CD4-positive, alpha-beta T cell treated with Interferon alpha-2 for 1 hour (primary cell): ENCODE results near the gene THRA.
"Not testable (repeated sequence)": the region's sequence is repeated elsewhere in the genome, so short reads cannot be mapped to it uniquely, and the experiment has no call there.

Source experiments
- DNase-seq, 2 donors: peaks; one replicate each; pipeline ENCODE4 v3.0.0-alpha.2; 2020 to 2022

THRA gene

DNA sequence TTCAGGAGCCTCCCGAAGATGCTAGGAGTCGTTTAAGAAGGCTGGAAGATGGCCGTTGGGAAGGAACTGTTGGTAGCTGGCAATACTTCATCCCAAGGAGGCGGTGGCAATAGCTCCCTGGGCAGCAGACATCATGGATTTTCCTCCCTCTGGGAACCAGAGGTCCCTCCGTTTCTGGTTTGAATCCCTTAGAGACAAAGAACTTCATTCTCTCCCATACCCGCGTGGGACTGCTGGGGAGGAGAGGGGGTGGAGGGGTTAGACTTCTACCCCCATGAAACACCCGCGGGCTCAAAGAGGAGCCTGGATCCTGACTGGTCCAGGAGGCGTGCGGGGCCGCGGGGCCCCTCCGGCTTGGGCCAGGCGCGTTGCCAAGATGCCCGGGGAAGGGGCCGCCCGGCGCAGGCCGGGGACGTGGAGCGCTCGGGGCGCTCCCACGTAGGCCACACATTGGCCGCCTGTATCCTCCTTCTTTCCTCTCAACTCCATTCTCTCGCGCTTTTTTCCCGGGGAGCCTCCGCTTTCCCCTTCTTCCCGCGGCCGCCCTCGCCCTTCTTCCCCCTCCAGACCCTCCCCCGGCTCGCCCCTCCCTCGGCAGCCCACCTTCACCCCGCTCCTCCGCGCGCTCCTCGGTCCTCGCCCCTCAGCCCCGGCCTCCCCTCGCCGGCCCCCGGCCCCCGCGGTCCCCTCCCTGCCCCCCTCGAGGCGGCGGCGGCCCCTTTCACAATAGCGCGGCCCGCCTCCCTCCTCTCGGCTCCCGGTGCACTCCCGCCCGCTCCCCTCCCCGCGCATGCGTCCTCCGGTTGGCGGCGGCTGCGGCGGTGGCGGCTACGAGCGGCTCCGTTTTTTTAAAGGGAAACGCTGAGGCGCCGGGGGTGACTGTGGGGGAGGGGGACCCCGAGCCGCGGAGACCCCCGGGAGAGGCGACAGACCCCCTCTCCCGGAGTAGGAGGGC is 58.7 kb downstream of the THRA start, which contains the start of gene MSL1:
Gene MSL1, plus strand, starts transcription at position 791 of the 955 bp plus-strand sequence. CDS start 642 bp downstream, outside the sequence.
- peak; percentile 85 to 90 for DNase-seq

DNA sequence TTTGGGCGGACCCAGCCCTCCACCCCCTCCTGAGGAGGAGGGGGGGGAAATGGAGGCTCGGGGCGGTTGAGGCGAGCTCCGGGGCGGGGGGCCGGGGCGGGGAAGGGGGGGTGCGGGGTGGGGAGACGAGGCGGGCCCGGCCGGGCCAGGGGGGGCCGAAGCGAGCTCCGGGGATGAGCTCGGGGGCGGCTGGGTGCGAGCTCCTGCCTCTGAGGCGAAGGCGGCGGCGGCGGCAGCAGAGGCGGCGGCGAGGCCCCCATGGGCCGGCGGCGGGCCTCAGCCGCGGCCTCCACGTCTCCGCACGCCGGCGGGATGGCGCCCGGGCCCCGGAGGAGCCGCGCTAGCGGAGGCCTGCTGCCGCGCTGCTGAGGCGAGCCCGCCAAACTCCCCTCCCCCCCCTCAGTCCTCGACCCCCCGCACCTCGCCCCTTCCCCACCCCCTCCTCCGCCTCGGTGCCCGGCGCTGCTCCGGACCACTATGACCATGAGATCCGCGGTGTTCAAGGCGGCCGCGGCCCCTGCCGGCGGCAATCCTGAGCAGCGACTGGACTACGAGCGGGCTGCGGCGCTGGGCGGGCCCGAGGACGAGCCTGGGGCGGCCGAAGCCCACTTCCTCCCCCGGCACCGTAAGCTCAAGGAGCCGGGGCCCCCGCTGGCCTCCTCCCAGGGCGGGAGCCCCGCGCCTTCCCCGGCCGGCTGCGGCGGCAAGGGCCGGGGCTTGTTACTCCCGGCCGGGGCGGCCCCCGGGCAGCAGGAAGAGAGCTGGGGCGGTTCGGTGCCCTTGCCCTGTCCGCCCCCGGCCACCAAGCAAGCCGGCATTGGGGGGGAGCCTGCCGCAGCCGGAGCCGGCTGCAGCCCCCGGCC is 59.6 kb downstream of the THRA start:
- no peak for DNase-seq

DNA sequence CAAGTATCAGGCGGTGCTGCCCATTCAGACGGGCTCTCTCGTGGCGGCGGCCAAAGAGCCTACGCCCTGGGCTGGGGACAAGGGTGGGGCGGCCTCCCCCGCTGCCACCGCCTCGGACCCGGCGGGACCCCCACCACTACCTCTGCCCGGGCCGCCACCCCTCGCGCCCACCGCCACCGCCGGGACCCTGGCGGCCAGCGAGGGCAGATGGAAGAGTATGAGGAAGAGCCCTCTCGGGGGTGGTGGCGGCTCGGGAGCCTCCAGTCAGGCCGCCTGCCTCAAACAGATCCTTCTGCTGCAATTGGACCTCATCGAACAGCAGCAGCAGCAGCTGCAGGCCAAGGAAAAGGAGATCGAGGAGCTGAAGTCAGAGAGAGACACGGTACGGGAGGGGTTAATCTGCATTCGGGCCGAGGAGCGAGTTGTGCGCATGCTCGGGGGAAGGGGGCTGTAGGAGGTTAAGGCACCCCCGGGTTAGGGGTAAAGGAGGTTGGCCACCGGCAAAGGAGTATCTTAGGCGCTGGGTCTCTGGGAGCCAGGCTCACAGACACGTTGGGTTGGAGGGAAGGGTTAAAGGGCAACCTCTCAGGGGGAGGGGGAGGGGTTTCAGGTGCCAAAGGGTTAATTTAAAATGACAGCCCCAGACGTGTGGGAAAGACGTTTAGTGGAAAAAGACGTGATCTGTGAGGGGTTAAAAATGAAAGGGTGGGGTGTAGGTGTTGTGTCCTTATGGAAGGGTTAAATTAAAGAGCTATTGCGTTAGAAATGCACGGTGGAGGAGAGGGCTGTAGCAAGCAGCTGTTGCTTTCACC is 60.4 kb downstream of the THRA start:
- DNase-seq, result peak; percentile 48 to 66

- DNase-seq, result no peak
Observed at GRCh38 chr17:40123811-40124114, 61.0 kb downstream of the THRA start.

- DNase-seq, result no peak
Observed at GRCh38 chr17:40124279-40125141, 61.7 kb downstream of the THRA start.

- no peak for DNase-seq
Observed at GRCh38 chr17:40129498-40129897, 66.7 kb downstream of the THRA start.

DNA sequence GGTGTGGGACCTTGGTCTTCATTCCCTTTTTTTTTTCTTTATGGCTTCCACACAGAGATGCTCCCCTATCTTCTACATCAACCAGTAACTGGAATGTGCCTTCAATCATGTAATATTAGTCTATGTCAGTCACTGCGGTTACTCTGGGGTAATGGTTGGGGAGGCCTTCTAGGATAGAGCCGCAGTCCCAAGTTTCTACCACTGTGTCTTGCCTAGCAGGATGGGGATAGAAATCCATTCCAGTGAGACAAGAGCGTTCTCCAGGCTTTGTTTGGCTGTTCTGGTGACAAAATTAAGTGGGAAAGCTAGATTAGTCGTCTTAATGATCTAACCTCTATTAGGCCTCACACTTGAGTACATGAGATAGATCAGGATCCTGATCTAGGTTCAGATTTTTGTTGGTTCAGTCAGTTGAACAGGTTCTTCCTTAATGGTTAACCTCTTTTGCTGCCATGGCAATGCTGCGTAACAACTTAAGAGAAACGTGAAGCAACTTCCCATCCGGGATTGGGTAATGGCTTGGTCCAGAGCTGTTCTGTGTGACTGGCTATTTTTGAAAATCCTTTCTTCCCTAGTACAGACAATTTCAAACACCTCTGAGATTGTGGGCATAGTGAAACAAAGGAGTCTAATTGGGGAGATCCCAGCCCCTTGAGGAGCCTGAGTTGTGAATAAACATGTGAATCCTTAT is 67.7 kb downstream of the THRA start:
- peak in 1 of 2 donors; percentile 51 for DNase-seq

- DNase-seq, result no peak
Observed at GRCh38 chr17:40134184-40134583, 71.4 kb downstream of the THRA start.

- peak in 1 of 2 donors; percentile 14 for DNase-seq
Observed at GRCh38 chr17:40135817-40136216, 73.1 kb downstream of the THRA start.

GRCh38 chr17:40139566-40140058 is 76.8 kb downstream of the THRA start:
- no peak for DNase-seq

- DNase-seq, result not testable (repeated sequence)
Observed at GRCh38 chr17:40143166-40143565, 80.4 kb downstream of the THRA start.
